H9 (cell line): ENCODE measurements around the gene RAB7B. TPM values are rescaled to one million over a fixed set of nuclear protein-coding genes. Genes with fewer than 3 reads are reported as not detected.

Experiments used
- DNase-seq: peaks from one replicate; pipeline ENCODE4 v3.0.0-alpha.2; 2017
- H2AFZ ChIP-seq: one replicate; pipeline ENCODE4 v1.6.1; 2013; ENCODE audit warnings: mild to moderate bottlenecking, low read length, control low read depth, moderate library complexity
- H2AK5ac ChIP-seq: 2 replicates; pipeline ENCODE4 v1.6.1; 2013; ENCODE audit warnings: low read length, control low read depth, mixed read lengths; ENCODE audit not compliant: insufficient read length
- H2BK120ac ChIP-seq: one replicate; pipeline ENCODE4 v1.6.1; 2013; ENCODE audit warnings: low read depth, mild to moderate bottlenecking, low read length, control low read depth, inconsistent platforms; ENCODE audit not compliant: poor library complexity, severe bottlenecking
- H2BK12ac ChIP-seq: 2 replicates; pipeline ENCODE4 v1.6.1; 2013; ENCODE audit warnings: low read length, control low read depth, mixed read lengths, low read depth; ENCODE audit not compliant: insufficient read length
- H2BK15ac ChIP-seq: 2 replicates; pipeline ENCODE4 v1.6.1; 2013; ENCODE audit warnings: low read depth, low read length, control low read depth
- H2BK20ac ChIP-seq: one replicate; pipeline ENCODE4 v1.6.1; 2013; ENCODE audit warnings: low read depth, mild to moderate bottlenecking, low read length, control low read depth, inconsistent platforms; ENCODE audit not compliant: poor library complexity, severe bottlenecking
- H2BK5ac ChIP-seq: 2 replicates; pipeline ENCODE4 v1.6.1; 2013; ENCODE audit warnings: low read length, control low read depth, mixed read lengths; ENCODE audit not compliant: insufficient read length
- H3K14ac ChIP-seq: 2 replicates; pipeline ENCODE4 v1.6.1; 2013; ENCODE audit warnings: low read length, control low read depth; ENCODE audit not compliant: insufficient read depth
- H3K18ac ChIP-seq: 2 replicates; pipeline ENCODE4 v1.6.1; 2013; ENCODE audit warnings: low read depth, mild to moderate bottlenecking, mixed read lengths, low read length, control low read depth; ENCODE audit not compliant: insufficient read length
- H3K23ac ChIP-seq: 2 replicates; pipeline ENCODE4 v1.6.1; 2013; ENCODE audit warnings: low read length, control low read depth, mixed read lengths, low read depth; ENCODE audit not compliant: insufficient read length
- H3K23me2 ChIP-seq: 2 replicates; pipeline ENCODE4 v1.6.1; 2013; ENCODE audit warnings: low read depth, mild to moderate bottlenecking, mixed read lengths, low read length, control low read depth; ENCODE audit not compliant: insufficient read length, poor library complexity, severe bottlenecking
- H3K27ac ChIP-seq: 2 replicates; pipeline ENCODE4 v1.5.1; 2013; ENCODE audit warnings: low read length, control low read depth, mixed read lengths, low read depth; ENCODE audit not compliant: insufficient read length
- H3K27me3 ChIP-seq: 2 replicates; pipeline ENCODE4 v1.6.1; 2013; ENCODE audit warnings: low read length, control low read depth, inconsistent platforms; ENCODE audit not compliant: insufficient read depth
- H3K4ac ChIP-seq: 2 replicates; pipeline ENCODE4 v1.6.1; 2013; ENCODE audit warnings: low read depth, mild to moderate bottlenecking, control low read depth, inconsistent platforms, low read length, moderate library complexity
- H3K4me1 ChIP-seq: 2 replicates; pipeline ENCODE4 v1.6.1; 2013; ENCODE audit warnings: low read length, control low read depth, inconsistent platforms; ENCODE audit not compliant: insufficient read depth
- H3K4me2 ChIP-seq: 2 replicates; pipeline ENCODE4 v1.6.1; 2013; ENCODE audit warnings: low read length, control low read depth, mixed read lengths; ENCODE audit not compliant: insufficient read length, insufficient read depth
- H3K56ac ChIP-seq: 2 replicates; pipeline ENCODE4 v1.6.1; 2013; ENCODE audit warnings: low read depth, mild to moderate bottlenecking, mixed read lengths, low read length, control low read depth; ENCODE audit not compliant: insufficient read length
- H3K79me1 ChIP-seq: 2 replicates; pipeline ENCODE4 v1.6.1; 2013; ENCODE audit warnings: low read depth, mild to moderate bottlenecking, moderate library complexity, low read length, control low read depth, inconsistent platforms; ENCODE audit not compliant: insufficient read depth, poor library complexity, severe bottlenecking
- H3K79me2 ChIP-seq: 2 replicates; pipeline ENCODE4 v1.6.1; 2013; ENCODE audit warnings: low read length, control low read depth, inconsistent platforms; ENCODE audit not compliant: insufficient read depth
- H3K9ac ChIP-seq: 2 replicates; pipeline ENCODE4 v1.6.1; 2013; ENCODE audit warnings: low read length, control low read depth, mixed read lengths; ENCODE audit not compliant: insufficient read length; ENCODE audit errors: extremely low read depth
- H3K9me3 ChIP-seq: one replicate; pipeline ENCODE4 v1.6.1; 2013; ENCODE audit warnings: low read depth, low read length, inconsistent platforms; ENCODE audit not compliant: control insufficient read depth
- H3T11ph ChIP-seq: one replicate; pipeline ENCODE4 v1.6.1; 2013; ENCODE audit warnings: mild to moderate bottlenecking, low read length, control low read depth, inconsistent platforms
- H4K20me1 ChIP-seq: one replicate; pipeline ENCODE4 v1.6.1; 2013; ENCODE audit not compliant: control insufficient read depth, insufficient read length, insufficient read depth
- H4K5ac ChIP-seq: 2 replicates; pipeline ENCODE4 v1.6.1; 2013; ENCODE audit warnings: low read depth, mild to moderate bottlenecking, mixed read lengths, low read length, control low read depth; ENCODE audit not compliant: insufficient read length
- H4K8ac ChIP-seq: replicated peaks from 2 replicates; pipeline ENCODE4 v1.6.1; 2013; ENCODE audit warnings: low read length, control low read depth, mixed read lengths, low read depth; ENCODE audit not compliant: insufficient read length
- H4K91ac ChIP-seq: 2 replicates; pipeline ENCODE4 v1.6.1; 2013; ENCODE audit warnings: low read depth, mild to moderate bottlenecking, moderate library complexity, mixed read lengths, low read length, control low read depth; ENCODE audit not compliant: insufficient read length
- H3K27ac Mint-ChIP-seq, 3 experiments: 2 replicates in 2 of 3; 3 replicates in 1 of 3; pipeline ENCODE4 v1.8.0; 2020 to 2021; ENCODE audit warnings: mixed read lengths in 3 of 3, mild to moderate bottlenecking in 1 of 3, moderate library complexity in 1 of 3
- H3K27me3 Mint-ChIP-seq: 2 replicates; pipeline ENCODE4 v1.8.0; 2021; ENCODE audit warnings: low read depth, mild to moderate bottlenecking, moderate library complexity, mixed read lengths
- H3K36me3 Mint-ChIP-seq, 3 experiments: 2 replicates in 2 of 3; 3 replicates in 1 of 3; pipeline ENCODE4 v1.8.0; 2020 to 2021; ENCODE audit warnings: low read depth in 3 of 3, mixed read lengths in 3 of 3; ENCODE audit not compliant: insufficient read depth in 1 of 3
- H3K4me1 Mint-ChIP-seq, 2 experiments: 2 replicates each; pipeline ENCODE4 v1.8.0; 2020; ENCODE audit warnings: mixed read lengths in 2 of 2
- H3K4me3 Mint-ChIP-seq, 2 experiments: 2 replicates in 1 of 2; 3 replicates in 1 of 2; pipeline ENCODE4 v1.8.0; 2020 to 2021; ENCODE audit warnings: mild to moderate bottlenecking in 2 of 2, mixed read lengths in 2 of 2, moderate library complexity in 1 of 2
- H3K9me3 Mint-ChIP-seq, 2 experiments: 2 replicates in 1 of 2; 3 replicates in 1 of 2; pipeline ENCODE4 v1.8.0; 2020; ENCODE audit warnings: mild to moderate bottlenecking in 2 of 2, mixed read lengths in 2 of 2, moderate library complexity in 1 of 2
- WGBS: extraction: QIAGEN DNeasy Blood & Tissue Kit; methylation state at CpG from one replicate; pipeline ENCODE4 v1.1.7; 2013; ENCODE audit warnings: missing lambda C conversion rate, low lambda C conversion rate, mixed read lengths; ENCODE audit not compliant: insufficient read length; ENCODE audit errors: extremely low coverage; 5-methylcytosine and 5-hydroxymethylcytosine counted together
- total RNA-seq: library from RNA; stranded (reverse); gene quantifications from 2 replicates; pipeline ENCODE4 v1.2.1, GENCODE V29; 2021
- TF ChIP-seq, protein P1 (sequence below): fragments of 200-600 bp; sonication (generic); conservative IDR thresholded peaks from 3 replicates; pipeline ENCODE4 v1.8.0; 2021; ENCODE audit warnings: antibody characterized with exemption, mild to moderate bottlenecking

RAB7B gene
- total RNA-seq, 1 experiment from 2014 or later: 0.68 TPM

DNA sequence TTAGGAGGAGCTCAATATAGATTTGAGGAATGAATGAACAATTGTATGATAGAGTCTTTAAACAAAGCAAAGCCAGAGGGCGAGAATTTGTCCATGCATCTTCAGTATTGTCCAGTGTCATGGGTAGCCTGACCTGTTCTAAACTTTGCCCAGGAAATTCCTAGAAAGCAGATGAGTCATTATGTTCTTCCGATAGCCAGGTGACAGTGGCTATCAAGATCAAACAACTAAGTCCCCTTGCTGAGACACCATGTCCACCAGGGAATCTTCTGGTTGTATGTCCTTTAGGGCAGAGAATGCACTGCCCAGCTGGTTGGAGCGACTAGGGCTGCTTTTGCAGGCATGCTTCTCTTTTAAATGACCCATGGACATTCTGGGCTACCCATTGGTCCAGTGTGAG lies 58.1 kb downstream of the RAB7B start:
- Histone ChIP-seq H3K14ac (no peak overlapping the region), H3T11ph (no peak overlapping the region), H3K9me3 (no peaks in the 10 kb centered on the region), H3K79me2 (no peaks in the 10 kb centered on the region), H2BK20ac (no peak overlapping the region), H4K20me1 (no peaks in the 10 kb centered on the region), H3K27ac (no peak overlapping the region), H3K23ac (no peak overlapping the region), H4K8ac (no peak overlapping the region), H3K4me2 (no peak overlapping the region), H4K5ac (no peak overlapping the region), H3K56ac (no peak overlapping the region), H2AK5ac (no peak overlapping the region), H3K18ac (no peak overlapping the region), H3K27me3 (no peaks in the 10 kb centered on the region), H3K23me2 (no peaks in the 10 kb centered on the region), H2BK12ac (no peak overlapping the region), H3K9ac (no peak overlapping the region), H3K79me1 (no peaks in the 10 kb centered on the region), H2BK15ac (no peak overlapping the region), H3K4me1 (peaks cover 3% of the 10 kb centered on the region; the same call in 1 of the 2 replicates), H2AFZ (no peak overlapping the region), H4K91ac (no peak overlapping the region), H2BK5ac (no peak overlapping the region), H3K4ac (no peak overlapping the region), H2BK120ac (no peak overlapping the region)
- DNase-seq: no peak
- no peaks in the 10 kb centered on the region for H3K36me3 Mint-ChIP-seq
- TF ChIP-seq, protein P1, sequence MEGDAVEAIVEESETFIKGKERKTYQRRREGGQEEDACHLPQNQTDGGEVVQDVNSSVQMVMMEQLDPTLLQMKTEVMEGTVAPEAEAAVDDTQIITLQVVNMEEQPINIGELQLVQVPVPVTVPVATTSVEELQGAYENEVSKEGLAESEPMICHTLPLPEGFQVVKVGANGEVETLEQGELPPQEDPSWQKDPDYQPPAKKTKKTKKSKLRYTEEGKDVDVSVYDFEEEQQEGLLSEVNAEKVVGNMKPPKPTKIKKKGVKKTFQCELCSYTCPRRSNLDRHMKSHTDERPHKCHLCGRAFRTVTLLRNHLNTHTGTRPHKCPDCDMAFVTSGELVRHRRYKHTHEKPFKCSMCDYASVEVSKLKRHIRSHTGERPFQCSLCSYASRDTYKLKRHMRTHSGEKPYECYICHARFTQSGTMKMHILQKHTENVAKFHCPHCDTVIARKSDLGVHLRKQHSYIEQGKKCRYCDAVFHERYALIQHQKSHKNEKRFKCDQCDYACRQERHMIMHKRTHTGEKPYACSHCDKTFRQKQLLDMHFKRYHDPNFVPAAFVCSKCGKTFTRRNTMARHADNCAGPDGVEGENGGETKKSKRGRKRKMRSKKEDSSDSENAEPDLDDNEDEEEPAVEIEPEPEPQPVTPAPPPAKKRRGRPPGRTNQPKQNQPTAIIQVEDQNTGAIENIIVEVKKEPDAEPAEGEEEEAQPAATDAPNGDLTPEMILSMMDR: no peak
- whole genome bisulfite sequencing: no CpG with 5 or more reads among the region's 3 CpGs
- peaks cover 29 to 37% of the 10 kb centered on the region in 2 experiments for H3K4me1 Mint-ChIP-seq
- H3K4me3 Mint-ChIP-seq: no peak overlapping the region
- peaks cover 32% of the 10 kb centered on the region for H3K27me3 Mint-ChIP-seq
- H3K27ac Mint-ChIP-seq: no peak overlapping the region
- no peaks in the 10 kb centered on the region for H3K9me3 Mint-ChIP-seq
